ENCODE results near the gene TRAPPC14. TPM values are rescaled to one million over a fixed set of nuclear protein-coding genes. Genes with fewer than 3 reads are reported as not detected.
"Not testable (repeated sequence)": the region's sequence is repeated elsewhere in the genome, so short reads cannot be mapped to it uniquely, and the experiment has no call there.

The TRAPPC14 gene, protein sequence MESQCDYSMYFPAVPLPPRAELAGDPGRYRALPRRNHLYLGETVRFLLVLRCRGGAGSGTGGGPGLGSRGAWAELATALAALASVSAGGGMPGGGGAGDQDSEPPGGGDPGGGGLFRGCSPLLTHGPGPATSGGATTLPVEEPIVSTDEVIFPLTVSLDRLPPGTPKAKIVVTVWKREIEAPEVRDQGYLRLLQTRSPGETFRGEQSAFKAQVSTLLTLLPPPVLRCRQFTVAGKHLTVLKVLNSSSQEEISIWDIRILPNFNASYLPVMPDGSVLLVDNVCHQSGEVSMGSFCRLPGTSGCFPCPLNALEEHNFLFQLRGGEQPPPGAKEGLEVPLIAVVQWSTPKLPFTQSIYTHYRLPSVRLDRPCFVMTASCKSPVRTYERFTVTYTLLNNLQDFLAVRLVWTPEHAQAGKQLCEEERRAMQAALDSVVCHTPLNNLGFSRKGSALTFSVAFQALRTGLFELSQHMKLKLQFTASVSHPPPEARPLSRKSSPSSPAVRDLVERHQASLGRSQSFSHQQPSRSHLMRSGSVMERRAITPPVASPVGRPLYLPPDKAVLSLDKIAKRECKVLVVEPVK
- total RNA-seq, result 10 to 100 TPM; 30.5 to 33.2 TPM
- polyA plus RNA-seq, result 3.4 TPM

DNA sequence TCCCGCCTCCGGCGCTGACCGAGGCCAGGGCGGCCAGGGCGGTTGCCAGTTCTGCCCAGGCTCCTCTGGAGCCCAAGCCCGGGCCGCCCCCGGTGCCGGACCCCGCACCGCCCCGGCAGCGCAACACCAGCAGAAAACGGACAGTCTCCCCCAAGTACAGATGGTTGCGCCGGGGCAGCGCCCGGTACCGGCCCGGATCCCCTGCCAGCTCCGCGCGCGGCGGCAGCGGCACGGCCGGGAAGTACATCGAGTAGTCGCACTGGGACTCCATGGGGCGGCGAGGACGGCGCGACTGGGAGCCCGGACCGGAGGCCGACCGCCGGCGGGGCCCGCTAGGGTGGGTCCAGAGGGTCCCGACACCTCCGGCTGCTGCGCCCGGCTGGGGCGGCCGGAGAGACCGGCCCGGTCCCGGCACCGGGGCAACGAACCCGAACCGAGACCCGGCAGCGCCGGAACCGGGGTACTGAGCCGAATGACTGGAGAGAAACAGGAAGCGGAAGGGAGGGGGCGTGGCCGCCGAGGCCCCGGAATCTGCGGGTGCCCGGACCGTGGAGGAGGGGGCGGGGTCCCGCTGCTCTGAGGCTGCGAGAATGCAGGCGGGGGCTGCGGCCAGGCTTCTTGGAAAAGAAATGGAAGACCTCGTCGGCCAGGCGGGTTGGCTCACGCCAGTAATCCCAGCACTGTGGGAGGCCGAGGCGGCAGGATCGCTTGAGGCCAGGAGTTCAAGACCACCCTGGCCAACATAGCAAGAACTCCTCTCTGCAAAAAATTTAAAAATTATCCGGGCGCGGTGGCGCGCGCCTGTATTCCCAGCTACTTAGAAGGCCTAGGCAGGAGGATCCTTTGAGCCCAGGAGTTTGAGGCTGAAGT lies at the start of gene TRAPPC14:
TSS of gene TRAPPC14 (minus strand) at position 495 of the 870 bp plus-strand sequence. CDS start at position 271, 224 bp downstream.
- Mint-ChIP-seq H3K27ac (peak within 1 kb of the TSS; percentile 68 to 96 (median 90)), H3K4me1 (peaks cover 34 to 67% (median 47%) of the 10 kb centered on the region in 3 donors), H3K4me3 (peak within 1 kb of the TSS; percentile 84 to 93 (median 85)), H3K27me3 (no peaks in the 10 kb centered on the region), H3K36me3 (peaks cover 0 to 42% (median 0%) of the 10 kb centered on the region in 3 donors), H3K9me3 (no peaks in the 10 kb centered on the region)
- Histone ChIP-seq H3K4me3 (ENCODE audit: low read length) (peak within 1 kb of the TSS; percentile 42), H3K9me3 (ENCODE audit: low read length) (no peaks in the 10 kb centered on the region), H3K36me3 (ENCODE audit: insufficient read depth, low read length) (peaks cover 13% of the 10 kb centered on the region), H3K4me1 (ENCODE audit: insufficient read depth, low read length) (peaks cover 42% of the 10 kb centered on the region), H3K27ac (ENCODE audit: low read depth, low read length) (peak within 1 kb of the TSS; percentile 75), H3K27me3 (ENCODE audit: insufficient read depth, low read length, poor library complexity, severe bottlenecking) (no peaks in the 10 kb centered on the region)
- CTCF ChIA-PET, result interaction anchor here (1.0 to 6.1 kb wide), 3 partner anchors 9 to 14 kb away, joined by 3 to 22 read pairs (median 3); partner anchors contain the start of genes GAL3ST4 and LAMTOR4
- DNase-seq, result peak; percentile 84 to 92 (median 89)
- POLR2A ChIA-PET, result interaction anchor here (0.6 to 2.8 kb wide), 7 partner anchors 9 to 114 kb away, joined by 3 to 23 read pairs (median 4); partner anchors contain the start of genes GPC2, LAMTOR4 and STAG3

DNA sequence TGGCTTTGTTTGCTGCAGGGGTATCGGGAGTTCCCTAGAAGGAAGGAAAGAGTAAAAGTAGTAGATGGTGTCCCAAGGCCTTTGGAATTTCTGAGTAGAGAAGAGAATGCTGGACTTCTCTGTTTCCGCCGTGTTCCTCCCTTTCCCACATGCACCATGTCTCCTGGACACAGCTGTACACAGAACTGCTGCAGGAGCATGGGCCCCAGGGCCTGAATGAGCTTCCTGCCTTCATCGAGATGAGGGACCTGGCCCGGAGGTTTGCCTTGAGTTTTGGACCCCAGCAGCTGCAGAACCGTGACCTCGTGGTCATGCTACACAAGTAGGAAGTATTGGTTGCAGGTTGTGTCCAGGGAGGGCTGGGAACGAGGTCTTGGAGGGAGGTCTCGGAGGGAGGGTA lies 45.9 kb upstream of the TRAPPC14 start:
- Mint-ChIP-seq H3K4me3 (no peak overlapping the region), H3K9me3 (no peaks in the 10 kb centered on the region), H3K27ac (no peak overlapping the region), H3K4me1 (peaks cover 16 to 17% (median 17%) of the 10 kb centered on the region in 3 donors), H3K36me3 (peaks cover 0 to 4% (median 0%) of the 10 kb centered on the region in 3 donors), H3K27me3 (peaks cover 0 to 2% of the 10 kb centered on the region in 2 donors)
- H3K36me3 ChIP-seq (ENCODE audit: insufficient read depth, low read length), result no peaks in the 10 kb centered on the region
- H3K4me1 ChIP-seq (ENCODE audit: insufficient read depth, low read length), result peaks cover 15% of the 10 kb centered on the region
- H3K27ac ChIP-seq (ENCODE audit: low read depth, low read length), result no peak overlapping the region
- H3K27me3 ChIP-seq (ENCODE audit: insufficient read depth, low read length, poor library complexity, severe bottlenecking), result no peaks in the 10 kb centered on the region
- no peak for DNase-seq
- no peaks in the 10 kb centered on the region for H3K9me3 ChIP-seq (ENCODE audit: low read length)
- POLR2A ChIA-PET, result interaction anchor here (0.5 kb wide), 1 partner anchor 23 kb away, joined by 3 read pairs; no protein-coding TSS in a partner anchor
- H3K4me3 ChIP-seq (ENCODE audit: low read length), result no peak overlapping the region
- CTCF ChIA-PET, result no interaction called here

DNA sequence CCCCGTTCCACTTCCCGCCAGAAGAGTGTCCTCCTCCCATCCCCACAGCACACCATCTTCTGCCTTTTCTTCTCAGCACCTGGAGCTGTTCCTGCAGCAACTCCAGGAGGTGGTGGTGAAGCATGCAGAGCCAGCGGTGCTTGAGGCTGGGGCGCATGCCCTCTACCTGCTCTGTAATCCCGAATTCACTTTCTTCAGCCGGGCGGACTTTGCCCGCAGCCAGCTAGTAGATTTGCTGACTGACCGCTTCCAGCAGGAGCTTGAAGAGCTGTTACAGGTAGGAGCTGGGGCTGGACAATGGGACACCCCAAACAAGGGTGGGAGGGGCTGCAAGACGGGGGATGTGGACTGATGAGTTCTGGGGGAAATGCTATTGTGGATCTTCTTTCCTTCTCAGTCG lies 42.2 kb upstream of the TRAPPC14 start:
- Histone ChIP-seq H3K36me3 (ENCODE audit: insufficient read depth, low read length) (no peaks in the 10 kb centered on the region), H3K9me3 (ENCODE audit: low read length) (no peaks in the 10 kb centered on the region), H3K4me3 (ENCODE audit: low read length) (no peak overlapping the region), H3K4me1 (ENCODE audit: insufficient read depth, low read length) (no peaks in the 10 kb centered on the region), H3K27me3 (ENCODE audit: insufficient read depth, low read length, poor library complexity, severe bottlenecking) (no peaks in the 10 kb centered on the region), H3K27ac (ENCODE audit: low read depth, low read length) (no peak overlapping the region)
- H3K4me1 Mint-ChIP-seq, result no peaks in the 10 kb centered on the region
- no peak overlapping the region for H3K4me3 Mint-ChIP-seq
- ChIA-PET POLR2A (interaction anchor here (0.6 to 1.3 kb wide), 2 partner anchors 10 to 162 kb away, joined by 3 read pairs; no protein-coding TSS in a partner anchor), CTCF (interaction anchor here (1.1 to 1.3 kb wide), 2 partner anchors 62 to 68 kb away, joined by 3 to 6 read pairs; no protein-coding TSS in a partner anchor)
- H3K36me3 Mint-ChIP-seq, result peaks cover 0 to 4% (median 0%) of the 10 kb centered on the region in 3 donors
- H3K27ac Mint-ChIP-seq, result peak overlapping the region in 1 of 8 donors; percentile 43
- H3K27me3 Mint-ChIP-seq, result peaks cover 2 to 5% of the 10 kb centered on the region in 2 donors
- no peaks in the 10 kb centered on the region for H3K9me3 Mint-ChIP-seq
- no peak for DNase-seq

DNA sequence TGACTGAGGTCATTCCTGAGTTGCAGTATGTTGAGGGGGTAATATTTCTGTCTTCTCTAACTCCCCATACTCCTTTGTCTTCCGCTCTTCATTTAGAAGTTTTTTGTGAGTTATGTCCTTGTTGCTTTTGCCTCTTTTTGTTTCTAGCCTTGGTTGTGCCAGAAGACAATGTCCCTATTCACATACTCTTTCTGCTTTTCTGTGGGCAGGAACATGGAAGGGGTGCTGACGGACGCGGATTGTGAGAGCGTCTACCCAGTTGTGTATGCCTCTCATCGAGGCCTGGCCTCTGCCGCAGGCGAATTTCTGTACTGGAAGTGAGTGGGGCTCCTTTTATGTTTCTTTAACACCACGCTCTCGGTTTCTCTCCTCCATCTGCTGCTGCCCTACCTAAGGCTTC lies 39.7 kb upstream of the TRAPPC14 start:
- Mint-ChIP-seq H3K36me3 (peaks cover 0 to 1% (median 0%) of the 10 kb centered on the region in 3 donors), H3K27ac (peak overlapping the region in 1 of 8 donors; percentile 52), H3K4me1 (no peaks in the 10 kb centered on the region), H3K9me3 (no peaks in the 10 kb centered on the region), H3K4me3 (no peak overlapping the region), H3K27me3 (peaks cover 2 to 5% of the 10 kb centered on the region in 2 donors)
- ChIA-PET POLR2A (no interaction called here), CTCF (no interaction called here)
- H3K4me1 ChIP-seq (ENCODE audit: insufficient read depth, low read length), result no peaks in the 10 kb centered on the region
- no peak overlapping the region for H3K27ac ChIP-seq (ENCODE audit: low read depth, low read length)
- H3K27me3 ChIP-seq (ENCODE audit: insufficient read depth, low read length, poor library complexity, severe bottlenecking), result no peaks in the 10 kb centered on the region
- no peaks in the 10 kb centered on the region for H3K9me3 ChIP-seq (ENCODE audit: low read length)
- no peaks in the 10 kb centered on the region for H3K36me3 ChIP-seq (ENCODE audit: insufficient read depth, low read length)
- H3K4me3 ChIP-seq (ENCODE audit: low read length), result no peak overlapping the region
- no peak for DNase-seq

DNA sequence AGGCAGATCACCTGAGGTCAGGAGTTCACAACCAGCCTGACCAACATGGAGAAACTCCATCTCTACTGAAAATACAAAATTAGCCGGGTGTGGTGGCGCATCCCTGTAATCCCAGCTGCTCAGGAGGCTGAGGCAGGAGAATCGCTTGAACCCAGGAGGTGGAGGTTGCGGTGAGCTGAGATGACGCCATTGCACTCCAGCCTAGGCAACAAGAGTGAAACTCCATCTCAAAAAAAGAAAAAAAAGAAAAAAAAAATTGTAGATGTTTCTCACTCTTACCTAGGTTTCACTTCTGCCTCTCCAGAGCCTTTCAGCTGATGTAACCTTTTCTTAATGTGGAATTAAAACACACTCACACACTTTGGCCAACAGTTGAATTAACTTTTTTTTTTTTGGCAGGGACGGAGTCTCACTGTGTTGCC lies 37.4 kb upstream of the TRAPPC14 start:
- H3K4me1 ChIP-seq (ENCODE audit: insufficient read depth, low read length); H3K4me3 Mint-ChIP-seq; H3K4me1 Mint-ChIP-seq; H3K36me3 Mint-ChIP-seq; H3K27me3 ChIP-seq (ENCODE audit: insufficient read depth, low read length, poor library complexity, severe bottlenecking); H3K36me3 ChIP-seq (ENCODE audit: insufficient read depth, low read length); H3K9me3 Mint-ChIP-seq; POLR2A ChIA-PET; H3K27me3 Mint-ChIP-seq; DNase-seq; H3K4me3 ChIP-seq (ENCODE audit: low read length); H3K27ac ChIP-seq (ENCODE audit: low read depth, low read length); H3K9me3 ChIP-seq (ENCODE audit: low read length); H3K27ac Mint-ChIP-seq: not testable (repeated sequence)
- CTCF ChIA-PET, result interaction anchor here (1.9 to 2.0 kb wide), 2 partner anchors 21 to 63 kb away, joined by 6 to 7 read pairs; no protein-coding TSS in a partner anchor

DNA sequence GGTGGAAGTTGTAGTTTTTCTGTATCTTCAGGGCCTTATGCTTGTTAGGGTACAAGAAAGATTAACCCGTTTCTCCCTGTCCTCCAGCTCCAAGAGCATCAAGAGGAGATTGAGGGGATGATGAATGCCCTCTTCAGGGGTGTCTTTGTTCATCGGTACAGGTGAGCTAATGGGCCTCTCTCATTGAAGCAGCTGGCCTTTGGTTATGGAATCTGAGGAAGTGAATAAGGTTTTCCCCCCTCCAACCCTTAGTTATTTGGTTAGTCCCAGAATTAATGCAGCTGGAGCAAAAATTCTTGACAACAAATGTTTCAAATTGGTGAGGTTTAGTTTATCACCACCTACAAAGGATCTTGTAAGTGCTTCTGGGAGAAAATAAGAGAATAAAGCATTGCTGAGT lies 36.7 kb upstream of the TRAPPC14 start:
- H3K4me1 ChIP-seq (ENCODE audit: insufficient read depth, low read length), result peaks cover 9% of the 10 kb centered on the region
- peaks cover 0 to 5% of the 10 kb centered on the region in 2 donors for H3K27me3 Mint-ChIP-seq
- no peak for DNase-seq
- POLR2A ChIA-PET, result no interaction called here
- no peaks in the 10 kb centered on the region for H3K9me3 ChIP-seq (ENCODE audit: low read length)
- CTCF ChIA-PET, result interaction anchor here (0.9 to 2.0 kb wide), 4 partner anchors 22 to 208 kb away, joined by 3 to 7 read pairs (median 6); no protein-coding TSS in a partner anchor
- no peaks in the 10 kb centered on the region for H3K27me3 ChIP-seq (ENCODE audit: insufficient read depth, low read length, poor library complexity, severe bottlenecking)
- H3K4me3 Mint-ChIP-seq, result no peak overlapping the region
- no peaks in the 10 kb centered on the region for H3K36me3 ChIP-seq (ENCODE audit: insufficient read depth, low read length)
- no peak overlapping the region for H3K4me3 ChIP-seq (ENCODE audit: low read length)
- no peaks in the 10 kb centered on the region for H3K36me3 Mint-ChIP-seq
- no peak overlapping the region for H3K27ac ChIP-seq (ENCODE audit: low read depth, low read length)
- no peak overlapping the region for H3K27ac Mint-ChIP-seq
- peaks cover under 1 to 3% (median 2%) of the 10 kb centered on the region in 3 donors for H3K4me1 Mint-ChIP-seq
- H3K9me3 Mint-ChIP-seq, result no peaks in the 10 kb centered on the region

DNA sequence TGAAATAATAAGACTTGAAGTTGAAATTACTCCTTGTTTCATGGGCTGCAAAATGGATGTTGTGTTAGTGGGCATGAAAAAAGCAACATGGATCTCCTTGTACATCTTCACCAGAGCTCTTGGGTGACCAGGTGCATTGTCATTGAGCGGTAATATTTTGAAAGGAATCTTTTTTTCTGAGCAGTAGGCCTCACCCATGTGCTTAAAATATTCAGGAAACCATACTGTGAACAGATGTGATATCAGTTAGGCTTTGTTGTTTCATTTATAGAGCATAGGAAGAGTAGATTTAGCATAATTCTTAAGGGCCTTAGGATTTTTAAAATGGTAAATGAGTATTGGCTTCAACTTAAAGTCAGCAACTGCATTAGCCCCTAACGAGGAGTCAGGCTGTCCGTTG lies 34.4 kb upstream of the TRAPPC14 start:
- no peak for DNase-seq
- no peak overlapping the region for H3K4me3 ChIP-seq (ENCODE audit: low read length)
- H3K9me3 Mint-ChIP-seq, result no peaks in the 10 kb centered on the region
- H3K4me1 Mint-ChIP-seq, result peaks cover 2 to 10% (median 7%) of the 10 kb centered on the region in 3 donors
- ChIA-PET CTCF (interaction anchor here (1.1 kb wide), 1 partner anchor 59 kb away, joined by 3 read pairs; no protein-coding TSS in a partner anchor), POLR2A (no interaction called here)
- H3K27ac Mint-ChIP-seq, result no peak overlapping the region
- no peaks in the 10 kb centered on the region for H3K9me3 ChIP-seq (ENCODE audit: low read length)
- no peaks in the 10 kb centered on the region for H3K36me3 ChIP-seq (ENCODE audit: insufficient read depth, low read length)
- H3K4me3 Mint-ChIP-seq, result no peak overlapping the region
- H3K27me3 Mint-ChIP-seq, result no peaks in the 10 kb centered on the region
- no peaks in the 10 kb centered on the region for H3K27me3 ChIP-seq (ENCODE audit: insufficient read depth, low read length, poor library complexity, severe bottlenecking)
- H3K4me1 ChIP-seq (ENCODE audit: insufficient read depth, low read length), result peaks cover 15% of the 10 kb centered on the region
- H3K27ac ChIP-seq (ENCODE audit: low read depth, low read length), result no peak overlapping the region
- peaks cover 0 to 2% (median 0%) of the 10 kb centered on the region in 3 donors for H3K36me3 Mint-ChIP-seq

All from CD8-positive, alpha-beta memory T cell (primary cell).